Kidney epithelial cell (primary cell): ENCODE measurements around the gene LRCH1. TPM values are rescaled to one million over a fixed set of nuclear protein-coding genes. Genes with fewer than 3 reads are reported as not detected.

Source experiments
- DNase-seq: peaks from one replicate; pipeline ENCODE4 v3.0.0-alpha.2; 2010; ENCODE audit warnings: low read depth
- H3K27me3 ChIP-seq: 2 replicates; pipeline ENCODE4 v1.6.0; 2011; ENCODE audit warnings: low read length; ENCODE audit not compliant: control insufficient read depth, insufficient read depth
- H3K36me3 ChIP-seq: 2 replicates; pipeline ENCODE4 v1.5.1; 2011; ENCODE audit warnings: low read length; ENCODE audit not compliant: control insufficient read depth, insufficient read depth
- H3K4me3 ChIP-seq: 2 replicates; pipeline ENCODE4 v1.5.1; 2011; ENCODE audit warnings: low read depth, mild to moderate bottlenecking, control low read depth, low read length
- CTCF ChIP-seq: IDR thresholded peaks from 2 replicates; pipeline ENCODE4 v1.5.1; 2011; ENCODE audit warnings: mild to moderate bottlenecking, moderate library complexity, low read length, control low read depth, inconsistent platforms; ENCODE audit not compliant: insufficient read depth, poor library complexity, severe bottlenecking
- total RNA-seq: library from RNA; depleted of rRNA; stranded (reverse); fragments of >200 nt; gene quantifications from 2 replicates; pipeline ENCODE4 v1.2.3, GENCODE V29; 2015

The LRCH1 gene
- total RNA-seq, 1 donor from 2014 or later, result 14.0 TPM

- Histone ChIP-seq H3K4me3 (no peak overlapping the region), H3K36me3 (no peaks in the 10 kb centered on the region), H3K27me3 (no peaks in the 10 kb centered on the region)
- no peak for DNase-seq
- TF ChIP-seq CTCF, result no peak
These were observed 16.6 kb upstream of the LRCH1 start for GRCh38 chr13:46536341-46536740.

- TF ChIP-seq CTCF, result no peak
- no peak overlapping the region for H3K4me3 ChIP-seq
- no peak for DNase-seq
- no peaks in the 10 kb centered on the region for H3K36me3 ChIP-seq
- H3K27me3 ChIP-seq, result no peaks in the 10 kb centered on the region
These were observed 13.7 kb upstream of the LRCH1 start for GRCh38 chr13:46539231-46539630.

- TF ChIP-seq CTCF, result no peak
- no peak overlapping the region for H3K4me3 ChIP-seq
- H3K36me3 ChIP-seq, result no peaks in the 10 kb centered on the region
- no peak for DNase-seq
- H3K27me3 ChIP-seq, result no peaks in the 10 kb centered on the region
These were observed 11.8 kb upstream of the LRCH1 start for GRCh38 chr13:46541210-46541609.

GRCh38 chr13:46542833-46543232, 10.1 kb upstream of the LRCH1 start:
- DNase-seq, result no peak
- H3K27me3 ChIP-seq, result no peaks in the 10 kb centered on the region
- TF ChIP-seq CTCF, result no peak

GRCh38 chr13:46543287-46543686, 9.7 kb upstream of the LRCH1 start:
- Histone ChIP-seq H3K4me3 (no peak overlapping the region), H3K36me3 (no peaks in the 10 kb centered on the region), H3K27me3 (no peaks in the 10 kb centered on the region)
- no peak for TF ChIP-seq CTCF
- DNase-seq, result no peak

More at GRCh38 chr13:46542833-46543232, 10.1 kb upstream of the LRCH1 start:
- H3K4me3 ChIP-seq, result no peak overlapping the region
- H3K36me3 ChIP-seq, result no peaks in the 10 kb centered on the region

GRCh38 chr13:46544208-46544607, 8.8 kb upstream of the LRCH1 start:
- H3K27me3 ChIP-seq, result no peaks in the 10 kb centered on the region
- H3K36me3 ChIP-seq, result no peaks in the 10 kb centered on the region
- no peak for DNase-seq
- H3K4me3 ChIP-seq, result no peak overlapping the region
- TF ChIP-seq CTCF, result no peak
